ENCODE results near the gene FBXO2. TPM values are rescaled to one million over a fixed set of nuclear protein-coding genes. Genes with fewer than 3 reads are reported as not detected.

Gene FBXO2
- total and polyA plus RNA-seq, 2 of the 4 experiments (the other 2 are of a cell fraction), result 0.36 to 1.7 TPM

GRCh38 chr1:11620405-11620804 is 33.8 kb downstream of the FBXO2 start:
- H2AFZ ChIP-seq (replicated peaks; ENCODE audit: low read length, poor library complexity), result no peak overlapping the region
- ChIA-PET CTCF (no interaction called here), POLR2A (ENCODE audit: unreplicated experiment) (no interaction called here)
- no peaks in the 10 kb centered on the region for H3K9me3 ChIP-seq (ENCODE audit: control insufficient read depth, insufficient read depth, low read length)
- no TSS peak for BruUV-seq (replicated peaks)
- no peaks in the 10 kb centered on the region for H3K9me1 ChIP-seq (ENCODE audit: insufficient read depth, low read length)
- no peak overlapping the region for H3K4me3 ChIP-seq (ENCODE audit: insufficient read depth, low read depth, low read length)
- no peak overlapping the region for H2BK5ac ChIP-seq (ENCODE audit: low read depth, low read length, poor library complexity, severe bottlenecking)
- 20% methylated on average over 5 of the region's 12 CpGs; no CpG with 5 or more reads in 1 of the 2 experiments for WGBS, 2 experiments (ENCODE audit: extremely low coverage in 2 of 2, insufficient read length in 1 of 2)
- H3K18ac ChIP-seq (ENCODE audit: low read depth, low read length), result no peak overlapping the region
- no peak overlapping the region for H3K14ac ChIP-seq (replicated peaks; ENCODE audit: low read depth, low read length)
- H3K9ac ChIP-seq (ENCODE audit: low read depth, low read length), result no peak overlapping the region
- H3K56ac ChIP-seq (ENCODE audit: extremely low read depth, insufficient read depth, low read length), result no peak overlapping the region
- H4K5ac ChIP-seq (ENCODE audit: low read depth, low read length), result no peak overlapping the region
- no peak overlapping the region for H3K23ac ChIP-seq (ENCODE audit: low read depth, low read length)
- no peak for TF ChIP-seq MAFK (IDR thresholded peaks at IDR 0.05; ENCODE audit: low read depth, low read length)
- no peak for TF ChIP-seq CTCF (conservative IDR thresholded peaks at IDR 0.05; ENCODE audit: low read depth, low read length)
- TF ChIP-seq CHD1 (IDR thresholded peaks at IDR 0.05; ENCODE audit: low read depth, low read length), result no peak
- no peak for TF ChIP-seq FOS (IDR thresholded peaks at IDR 0.05; ENCODE audit: low read depth, low read length)
- TF ChIP-seq RAD21 (IDR thresholded peaks at IDR 0.05; ENCODE audit: low read length), result no peak
- no peak for TF ChIP-seq MAZ (IDR thresholded peaks at IDR 0.05; ENCODE audit: borderline replicate concordance, low read depth, low read length)
- TF ChIP-seq USF2 (IDR thresholded peaks at IDR 0.05; ENCODE audit: low read depth, low read length), result no peak
- TF ChIP-seq NFE2L2 (IDR thresholded peaks at IDR 0.05; ENCODE audit: low read depth, low read length), result no peak
- no peak for TF ChIP-seq RFX5 (IDR thresholded peaks at IDR 0.05; ENCODE audit: low read depth, low read length)
- no peak for TF ChIP-seq BHLHE40 (IDR thresholded peaks at IDR 0.05; ENCODE audit: low read depth, low read length)
- no peak for TF ChIP-seq POLR2A (IDR thresholded peaks at IDR 0.05; ENCODE audit: low read depth, low read length)
- TF ChIP-seq SMC3 (IDR thresholded peaks at IDR 0.05; ENCODE audit: low read depth, low read length), result no peak
- TF ChIP-seq MXI1 (IDR thresholded peaks at IDR 0.05; ENCODE audit: borderline replicate concordance, low read depth, low read length), result no peak
- no peak for TF ChIP-seq ELK1 (IDR thresholded peaks at IDR 0.05; ENCODE audit: borderline replicate concordance, low read depth, low read length)
- TF ChIP-seq RCOR1 (IDR thresholded peaks at IDR 0.05; ENCODE audit: insufficient replicate concordance, low read length), result no peak
- TF ChIP-seq CEBPB (IDR thresholded peaks at IDR 0.05; ENCODE audit: low read depth, low read length), result no peak
- no peak overlapping the region for H2BK20ac ChIP-seq (ENCODE audit: low read depth, low read length)
- H3K27ac ChIP-seq (ENCODE audit: insufficient read depth, low read length), result no peak overlapping the region
- peaks cover 15% of the 10 kb centered on the region for H3K27me3 ChIP-seq (ENCODE audit: control insufficient read depth, insufficient read depth, low read length)
- intact Hi-C loops (cut with micrococcal nuclease), result no loop called here
- no peak overlapping the region for H4K8ac ChIP-seq (ENCODE audit: low read depth in 2 of 2, low read length in 2 of 2)
- H2AK9ac ChIP-seq (replicated peaks; ENCODE audit: low read depth, low read length, poor library complexity), result no peak overlapping the region
- in situ Hi-C loops (cut with MboI; ENCODE audit: low sequenced_read_pairs), result no loop called here
- dilution Hi-C loops (cut with HindIII; ENCODE audit: low sequenced_read_pairs, unreplicated experiment), result no loop called here
- H2BK15ac ChIP-seq (ENCODE audit: low read depth, low read length), result no peak overlapping the region
- H4K20me1 ChIP-seq (ENCODE audit: insufficient read depth, low read length), result no peaks in the 10 kb centered on the region
- H2AK5ac ChIP-seq (ENCODE audit: low read depth, low read length), result no peak overlapping the region
- no peak overlapping the region for H3K4ac ChIP-seq (ENCODE audit: low read depth, low read length)
- no peaks in the 10 kb centered on the region for H3K79me1 ChIP-seq (ENCODE audit: low read depth in 1 of 2, low read length in 2 of 2)
- ATAC-seq (ENCODE audit: low read depth) (no peak), DNase-seq (no peak)
- H3K4me1 ChIP-seq (ENCODE audit: control insufficient read depth, insufficient read depth, low read length), result no peaks in the 10 kb centered on the region
- H2BK120ac ChIP-seq (ENCODE audit: low read depth, low read length), result no peak overlapping the region
- no peaks in the 10 kb centered on the region for H3K36me3 ChIP-seq (ENCODE audit: control insufficient read depth, insufficient read depth, low read length)
- no peak overlapping the region for H4K91ac ChIP-seq (ENCODE audit: insufficient read depth, low read depth, low read length)
- no peak overlapping the region for H3K4me2 ChIP-seq (ENCODE audit: low read depth, low read length)

Data from IMR-90 (cell line).